Heart left ventricle (tissue), 13 donors: Measurements from ENCODE around the gene SEC14L6.

Experiments
- POLR2A ChIP-seq, 2 donors: fragments of 450-650 bp; IDR thresholded peaks; one replicate each; pipeline ENCODE4 v1.6.1; 2017; ENCODE audit warnings: antibody characterized with exemption in 2 of 2, mild to moderate bottlenecking in 2 of 2, moderate library complexity in 2 of 2
- TF ChIP-seq, protein P1 (sequence below), 12 donors: fragments of 200-600 bp; sonication (generic) in 4 of 12; IDR thresholded peaks; one replicate each; pipeline versions ENCODE4 v1.5.0 to v1.8.0; 2018 to 2022; ENCODE audit warnings: antibody characterized with exemption in 12 of 12, mild to moderate bottlenecking in 5 of 12
- donor health status: ischemic (EF 13 %, LVEDD 7.1; RV severe dilation, severe dysfunction).
- donor health status: DM: no; HTN: yes; CAD: no.
- donor health status: DM: no; HTN: no; CAD: no.
- donor health status: ischemic (EF 25% LVEDD 6.9; RV normal size, moderate dysfunction).
- donor health status: ischemic (EF 25% LVEDD 5.7; RV mildly dilated, moderate dysfunction).
- donor health status: ischemic (EF 35%, LVEDD 5.7; RV mildly dilated, moderate dysfunction).
- donor health status: nonischemic (EF 11% LVEDD 7.7; RV severe dilation, severe dysfunction).
- donor health status: DM: yes; HTN: yes; CAD: no.
- donor health status: PGD.
- donor health status: ischemic (EF 29% LVEDD 5.4; RV normal size, mild dysfunction).
- donor health status: nonischemic (EF 23%, LVEDD 6.1; RV moderate dilation, normal function).

GRCh38 chr22:30573594-30574094 is 27.1 kb upstream of the SEC14L6 start:
- no peak for TF ChIP-seq POLR2A (IDR thresholded peaks at IDR 0.05)
- TF ChIP-seq, protein P1, sequence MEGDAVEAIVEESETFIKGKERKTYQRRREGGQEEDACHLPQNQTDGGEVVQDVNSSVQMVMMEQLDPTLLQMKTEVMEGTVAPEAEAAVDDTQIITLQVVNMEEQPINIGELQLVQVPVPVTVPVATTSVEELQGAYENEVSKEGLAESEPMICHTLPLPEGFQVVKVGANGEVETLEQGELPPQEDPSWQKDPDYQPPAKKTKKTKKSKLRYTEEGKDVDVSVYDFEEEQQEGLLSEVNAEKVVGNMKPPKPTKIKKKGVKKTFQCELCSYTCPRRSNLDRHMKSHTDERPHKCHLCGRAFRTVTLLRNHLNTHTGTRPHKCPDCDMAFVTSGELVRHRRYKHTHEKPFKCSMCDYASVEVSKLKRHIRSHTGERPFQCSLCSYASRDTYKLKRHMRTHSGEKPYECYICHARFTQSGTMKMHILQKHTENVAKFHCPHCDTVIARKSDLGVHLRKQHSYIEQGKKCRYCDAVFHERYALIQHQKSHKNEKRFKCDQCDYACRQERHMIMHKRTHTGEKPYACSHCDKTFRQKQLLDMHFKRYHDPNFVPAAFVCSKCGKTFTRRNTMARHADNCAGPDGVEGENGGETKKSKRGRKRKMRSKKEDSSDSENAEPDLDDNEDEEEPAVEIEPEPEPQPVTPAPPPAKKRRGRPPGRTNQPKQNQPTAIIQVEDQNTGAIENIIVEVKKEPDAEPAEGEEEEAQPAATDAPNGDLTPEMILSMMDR (IDR thresholded peaks at IDR 0.05): no peak
